Activated CD8-positive, alpha-beta memory T cell treated with anti-CD3 and anti-CD28 coated beads for 24 hours (primary cell): ENCODE measurements around the gene GADD45GIP1.

Experiments
- DNase-seq: peaks from one replicate; pipeline ENCODE4 v3.0.0-alpha.2; 2020

Gene GADD45GIP1

DNA sequence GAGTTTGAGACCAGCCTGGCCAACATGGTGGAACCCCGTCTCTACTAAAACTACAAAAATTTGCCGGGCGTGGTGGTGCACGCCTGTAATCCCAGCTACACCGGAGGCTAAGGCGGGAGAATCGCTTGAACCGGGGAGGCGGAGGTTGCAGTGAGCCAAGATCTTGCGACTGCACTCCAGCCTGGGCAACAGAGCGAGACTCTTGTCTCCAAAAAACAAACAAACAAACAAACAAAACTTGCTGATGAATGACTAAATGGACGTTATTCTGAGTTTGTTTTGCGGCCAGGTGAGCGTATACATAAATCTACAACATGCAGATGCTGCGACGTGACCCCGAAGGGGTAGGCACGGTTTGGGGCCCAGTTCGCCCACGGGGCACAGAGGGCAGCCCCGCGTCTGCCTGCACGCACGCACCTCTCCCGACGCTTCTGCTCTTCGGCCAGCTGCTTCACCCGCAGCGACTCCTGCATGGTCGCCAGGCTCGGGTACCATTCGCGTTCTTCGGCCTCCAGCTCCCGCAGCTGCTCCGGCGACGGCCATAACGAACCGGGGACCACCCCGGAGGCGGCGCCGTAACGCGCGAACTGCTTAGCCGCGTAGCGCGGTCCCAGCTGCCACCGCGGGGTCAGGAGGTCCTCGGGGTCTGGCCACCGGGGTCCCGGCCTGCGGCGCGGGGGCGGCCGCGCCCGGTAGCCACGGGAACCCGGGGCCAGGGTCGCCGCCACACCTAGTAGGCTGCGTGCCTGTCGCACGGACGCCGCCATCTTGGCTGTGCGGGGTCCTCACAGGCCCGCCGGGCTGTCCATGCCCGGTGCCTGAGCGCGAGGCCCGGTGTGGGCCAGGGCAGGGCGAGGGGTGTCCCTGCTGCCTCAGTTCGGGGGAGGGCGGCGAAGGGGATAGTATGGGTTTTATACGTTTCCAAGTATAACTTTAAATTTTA is at the start of gene GADD45GIP1:
Gene GADD45GIP1 (minus strand): TSS at position 778 of the 943 bp plus-strand sequence. CDS start 11 bp downstream, at position 767.
- peak; percentile 94 for DNase-seq

DNA sequence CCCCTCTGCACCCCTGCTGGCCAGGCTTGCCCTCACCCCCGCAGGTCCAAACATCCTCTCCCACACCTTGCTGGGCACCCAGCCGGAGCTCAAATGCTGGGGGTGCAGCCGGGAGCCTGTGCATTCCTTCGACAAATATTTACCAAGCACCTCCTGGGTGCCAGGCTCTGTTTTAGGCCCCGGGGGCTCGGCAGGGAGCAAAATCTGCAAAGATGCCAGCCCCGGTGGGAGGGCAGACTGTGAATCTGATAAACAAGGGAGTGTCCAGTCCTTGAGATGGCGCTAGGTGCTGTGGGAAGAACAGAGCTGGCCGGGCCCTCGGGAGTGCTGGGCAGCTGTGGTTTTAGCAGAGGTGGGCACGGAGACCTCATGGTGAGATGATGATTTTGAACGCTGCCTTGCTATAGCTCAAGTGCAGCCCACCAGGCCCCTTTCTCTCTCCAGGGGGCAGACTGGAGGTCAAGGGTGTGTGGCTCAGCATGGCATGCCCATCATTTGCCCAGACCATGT is 48.9 kb upstream of the GADD45GIP1 start:
- DNase-seq: no peak

DNA sequence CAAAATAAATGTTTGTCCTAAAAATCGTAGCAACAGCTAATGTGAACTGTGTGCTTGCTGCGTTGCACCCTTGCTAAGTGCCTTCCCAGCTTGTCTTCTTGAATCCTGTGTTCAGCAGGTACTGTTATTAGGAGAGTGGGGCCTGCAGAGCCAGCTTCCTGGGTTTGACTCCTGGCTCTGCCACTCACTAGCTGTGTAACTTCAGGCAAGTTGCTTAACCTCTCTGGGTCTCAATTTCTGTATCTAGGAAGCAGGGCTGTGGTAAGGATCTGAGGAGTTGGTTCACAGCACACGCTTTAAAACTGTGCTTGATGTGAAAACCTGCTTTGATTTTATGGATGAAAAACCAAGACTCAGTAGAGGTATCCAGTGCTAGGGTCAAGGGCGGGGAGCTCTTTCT is 48.2 kb upstream of the GADD45GIP1 start:
- no peak for DNase-seq

DNA sequence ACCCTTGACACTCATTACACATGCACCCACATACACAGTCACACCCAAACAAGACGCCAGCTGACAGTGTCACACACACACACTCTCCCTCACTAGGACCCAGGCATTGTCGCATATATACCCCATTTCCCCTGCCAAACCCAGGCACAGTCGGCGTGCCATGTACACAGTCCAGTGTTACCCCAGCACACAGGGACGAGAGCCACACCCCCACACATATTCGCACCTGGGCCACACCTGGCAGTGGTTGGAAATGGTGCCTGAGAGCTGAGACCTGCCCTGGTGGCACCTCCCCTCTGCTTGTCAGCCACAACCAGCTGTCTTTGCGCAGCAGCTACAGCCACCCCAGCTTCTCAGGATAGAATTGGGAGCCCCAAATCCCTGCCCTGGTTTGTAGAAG is 47.2 kb upstream of the GADD45GIP1 start:
- DNase-seq: no peak

DNA sequence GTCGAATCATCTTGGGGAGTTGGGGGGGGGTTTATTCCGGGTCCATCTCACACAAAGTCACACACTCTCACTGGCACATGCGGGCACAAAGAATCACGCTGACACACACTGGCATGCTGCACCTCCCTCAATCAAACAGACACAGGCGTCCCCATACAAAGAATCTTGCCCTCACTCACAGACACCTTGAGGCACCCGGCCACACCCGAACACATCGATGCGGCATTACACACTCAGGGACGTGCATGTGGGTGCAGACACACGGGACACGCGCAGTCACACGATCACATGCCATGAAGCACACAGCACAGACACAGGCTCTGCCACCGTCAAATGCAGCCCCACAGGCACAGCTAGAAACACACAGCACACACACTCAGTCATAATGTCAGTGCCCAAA is 46.1 kb upstream of the GADD45GIP1 start:
- DNase-seq: no peak

DNA sequence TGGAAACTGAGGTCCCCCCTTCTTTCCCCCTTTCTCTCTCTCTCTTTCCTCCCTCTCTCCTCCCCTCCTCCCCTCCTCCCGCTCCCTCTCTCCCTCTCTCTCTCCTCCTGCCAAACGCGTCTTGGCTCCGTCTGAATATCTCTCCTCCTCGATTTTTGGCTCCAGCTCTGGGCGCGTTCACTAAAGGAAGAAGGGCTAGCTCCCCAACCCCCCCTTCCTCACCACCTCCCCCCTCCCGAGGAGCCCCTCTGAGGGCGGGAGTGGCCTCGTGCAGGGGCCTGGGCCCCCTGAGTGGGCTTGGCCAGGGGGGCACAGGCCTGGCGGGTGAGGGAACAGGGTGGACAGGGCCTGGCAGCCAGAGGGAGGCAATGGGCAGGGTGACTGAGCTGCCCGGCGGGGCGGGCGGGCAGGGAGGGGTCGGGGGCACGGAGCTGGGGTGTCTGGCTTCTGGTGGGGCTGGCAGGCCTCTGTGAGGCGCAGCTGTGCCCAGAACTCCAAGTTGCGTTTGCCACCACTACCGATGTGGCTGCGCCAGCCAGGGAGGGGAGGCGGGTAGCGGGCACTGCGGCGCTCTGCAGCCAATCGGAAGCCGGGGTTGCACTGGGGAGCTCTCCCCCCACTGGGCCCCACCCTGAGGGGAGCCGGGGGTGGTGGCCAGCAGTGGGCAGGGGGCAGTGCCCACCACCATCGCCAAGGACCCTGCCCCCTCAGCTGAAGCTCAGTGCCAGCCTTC is 45.3 kb upstream of the GADD45GIP1 start:
- no peak for DNase-seq

DNA sequence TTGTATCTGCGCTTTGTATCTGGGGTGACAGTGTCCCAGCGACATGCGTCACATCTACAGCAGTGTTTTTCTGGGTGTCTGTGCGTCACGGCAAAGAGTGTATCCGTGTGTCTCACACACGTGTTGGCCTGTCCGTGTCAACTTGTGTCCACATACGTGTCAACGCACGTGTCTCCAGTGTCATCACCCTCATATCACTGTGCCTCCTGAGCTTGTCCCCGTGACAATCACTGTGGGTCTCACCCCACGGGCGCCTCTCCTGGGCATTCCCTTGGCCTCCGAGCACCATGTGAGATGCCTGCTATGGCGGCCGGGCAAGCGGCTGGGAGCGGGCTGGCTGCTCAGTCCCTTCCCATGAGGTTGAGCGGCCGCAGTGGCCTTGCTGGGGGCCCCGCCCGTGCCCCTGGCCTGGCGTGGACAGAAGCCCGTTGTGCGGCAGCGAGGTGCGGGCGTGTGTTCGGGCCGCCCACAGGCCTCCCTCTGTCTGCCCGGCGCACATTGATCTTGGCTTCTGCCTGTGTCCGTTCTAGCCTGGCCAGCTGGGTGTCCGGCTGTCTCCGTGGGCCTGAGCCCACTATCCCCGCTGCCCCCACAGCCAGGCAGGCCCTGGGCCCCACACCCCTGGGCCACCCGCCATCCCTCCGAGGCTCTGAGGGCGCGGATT is 44.6 kb upstream of the GADD45GIP1 start:
- no peak for DNase-seq

DNA sequence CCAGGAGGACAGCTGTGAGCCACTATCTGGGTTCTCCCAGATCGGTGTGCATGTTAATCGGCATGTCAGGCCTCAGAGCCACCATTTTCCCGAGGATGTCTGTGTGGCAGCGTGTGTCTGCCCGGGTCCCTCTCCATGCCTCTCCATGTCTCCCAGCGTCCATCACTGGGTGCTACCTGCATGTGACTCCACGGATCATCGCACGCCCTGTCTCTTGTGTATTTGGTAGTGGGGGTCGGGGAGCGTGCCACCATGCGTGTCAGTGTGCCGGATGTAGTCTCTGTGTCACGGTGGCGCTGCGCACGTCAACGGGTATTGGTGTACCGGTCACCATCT is 44.1 kb upstream of the GADD45GIP1 start:
- no peak for DNase-seq

DNA sequence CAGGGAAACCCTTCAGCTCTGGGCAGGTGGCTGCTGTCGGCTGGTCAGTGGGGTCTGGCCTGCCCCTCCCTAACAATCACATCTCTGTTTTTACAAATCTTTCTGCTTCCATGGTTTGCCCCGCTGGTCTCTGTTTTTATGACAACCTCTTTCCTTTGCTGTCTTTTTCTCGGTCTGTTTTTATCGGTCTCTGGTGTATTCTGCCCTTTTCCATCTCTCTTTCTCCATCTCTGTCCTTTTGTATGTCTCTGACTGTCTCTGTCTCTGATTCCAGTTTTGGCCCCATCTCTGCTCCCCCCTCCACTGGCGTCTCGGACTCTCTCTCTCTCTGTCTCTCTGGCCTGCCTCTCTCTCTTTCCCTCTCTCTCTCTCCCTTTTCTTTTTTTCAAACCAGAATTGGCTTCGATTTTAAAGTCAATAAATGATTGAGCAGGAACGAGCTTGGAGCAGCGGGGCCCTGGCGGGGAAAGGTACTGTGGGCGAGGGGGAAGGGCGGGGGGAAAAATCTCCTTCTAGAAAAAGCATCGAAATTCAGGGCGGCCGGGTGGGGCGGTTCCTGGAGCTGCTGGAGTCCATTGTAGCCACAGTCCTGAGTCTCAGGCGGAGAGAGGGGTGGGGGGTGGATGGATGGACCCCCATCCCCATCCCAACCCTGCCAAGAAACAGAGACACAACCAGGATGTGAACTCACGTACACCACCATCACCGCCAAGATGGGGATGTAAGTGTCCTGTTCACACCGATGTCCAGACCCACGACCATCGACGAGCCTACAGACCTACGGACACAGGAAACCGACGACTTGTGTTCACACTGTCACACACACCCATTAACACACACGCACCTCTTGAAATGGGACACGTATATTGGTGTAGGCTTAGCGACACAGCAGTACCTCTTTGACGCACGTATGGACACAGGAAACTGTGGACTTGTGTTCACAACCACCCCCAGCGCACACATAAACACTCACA is 41.2 kb upstream of the GADD45GIP1 start:
- no peak for DNase-seq

DNA sequence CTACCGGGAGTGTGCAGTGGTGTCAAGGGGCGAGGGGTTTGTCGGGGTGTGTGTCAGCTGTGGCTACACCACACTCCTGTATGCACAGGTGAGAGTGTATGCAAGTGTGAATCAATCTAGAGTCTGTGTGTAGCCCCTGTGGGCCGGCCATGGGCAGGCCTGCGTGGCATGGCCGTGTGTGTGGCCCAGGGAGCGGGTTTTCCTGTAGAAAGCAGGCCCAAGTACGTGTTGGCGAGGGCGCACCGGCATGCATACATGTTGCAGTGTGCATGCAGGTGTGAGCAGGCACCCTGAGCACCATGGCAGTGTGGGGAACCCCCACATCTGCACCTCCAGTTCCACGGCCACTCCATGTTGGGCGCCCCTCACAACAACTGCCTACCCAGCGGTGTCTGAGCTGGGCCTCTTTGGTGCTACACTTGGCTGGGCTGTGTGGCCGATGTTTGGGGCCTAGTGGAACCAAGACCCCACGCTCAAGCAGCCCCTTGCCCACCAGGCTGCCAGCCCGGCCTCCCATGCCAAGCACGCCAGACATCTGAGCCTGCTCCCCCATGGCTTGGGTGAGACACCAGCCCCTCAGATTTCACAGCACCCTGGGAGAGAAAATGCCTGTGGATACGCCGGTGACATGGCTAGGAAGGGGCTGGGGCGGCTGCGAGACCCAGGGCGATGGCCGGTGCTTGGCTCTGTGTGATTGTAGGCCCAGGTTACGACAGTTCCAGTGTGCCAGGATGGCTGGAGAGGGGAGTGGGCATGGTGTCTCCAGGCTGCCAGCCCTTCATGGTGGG is 40.4 kb upstream of the GADD45GIP1 start:
- DNase-seq: no peak

DNA sequence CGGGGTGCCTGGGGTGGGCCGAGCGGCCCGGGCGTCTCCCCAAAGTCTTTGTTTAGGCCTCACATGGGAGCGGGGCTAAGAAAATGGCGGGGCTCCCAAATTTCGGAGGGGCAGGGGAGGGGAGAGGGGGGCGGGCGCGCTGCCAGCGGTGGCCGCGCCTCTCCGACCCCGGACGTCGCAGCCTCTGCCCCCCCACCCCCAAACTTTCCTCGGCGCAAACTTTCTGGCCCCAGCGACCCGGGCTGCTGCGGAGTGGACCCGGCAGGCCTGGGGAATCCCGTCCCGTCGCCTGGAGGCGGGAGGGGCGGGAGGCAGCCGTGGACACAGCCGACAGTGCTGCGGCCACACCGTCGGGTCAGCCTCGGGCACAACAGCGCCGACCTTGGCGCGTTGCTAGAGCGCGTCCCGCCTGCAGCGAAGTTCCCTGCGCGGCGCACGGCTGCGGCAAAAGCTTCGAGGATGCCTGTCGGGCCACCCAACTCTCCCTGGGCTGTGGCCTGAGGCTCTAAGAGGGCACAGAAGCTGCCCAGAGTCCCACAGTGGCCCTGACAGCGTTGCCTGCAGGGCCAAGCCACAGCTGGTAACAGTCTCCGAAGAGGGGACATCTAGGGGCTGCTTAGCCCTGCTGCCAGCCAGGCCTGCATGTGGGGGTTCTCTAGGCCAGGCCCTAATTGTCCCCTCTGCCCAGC is 39.5 kb upstream of the GADD45GIP1 start:
- DNase-seq: no peak

DNA sequence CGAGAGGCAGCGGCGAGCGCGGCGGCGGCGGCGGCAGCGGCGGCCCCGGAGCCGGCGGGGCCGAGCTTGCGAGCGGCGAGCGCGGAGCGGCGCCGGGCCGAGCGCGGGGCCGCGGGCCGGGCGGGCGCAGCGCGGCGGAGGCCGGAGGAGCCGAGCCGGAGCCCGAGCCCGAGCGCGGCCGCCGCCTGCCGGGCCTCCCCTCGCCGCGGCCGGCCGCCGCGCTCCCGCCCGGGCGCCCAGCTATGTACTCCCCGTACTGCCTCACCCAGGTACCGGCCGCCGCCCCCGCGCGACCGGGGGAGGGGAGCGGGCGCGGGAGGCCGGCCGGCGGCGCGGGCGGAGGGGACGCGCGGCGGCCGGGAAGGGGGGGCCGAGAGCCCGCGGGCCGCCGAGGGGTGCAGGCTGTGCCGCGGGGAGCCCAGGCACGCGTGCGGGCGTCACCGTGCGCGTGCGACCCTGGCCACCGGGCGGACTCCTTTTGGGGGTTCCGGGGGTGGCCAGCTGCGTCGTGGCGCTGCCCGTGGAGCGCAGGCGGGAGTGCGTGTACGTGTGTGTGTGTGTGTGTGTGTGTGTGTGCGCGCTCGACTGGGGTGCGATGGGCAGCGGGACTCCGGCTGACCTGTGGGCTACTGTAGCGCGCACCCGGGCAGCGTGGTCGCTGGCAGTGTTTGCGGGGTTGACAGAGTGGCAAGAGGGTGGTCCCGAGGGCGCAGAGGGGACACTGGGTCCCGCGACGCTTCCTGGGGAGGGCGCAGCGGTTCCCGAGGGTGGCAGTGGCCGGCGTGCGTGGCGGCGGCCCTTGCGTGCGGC is 38.8 kb upstream of the GADD45GIP1 start:
- DNase-seq: peak; percentile 68

DNA sequence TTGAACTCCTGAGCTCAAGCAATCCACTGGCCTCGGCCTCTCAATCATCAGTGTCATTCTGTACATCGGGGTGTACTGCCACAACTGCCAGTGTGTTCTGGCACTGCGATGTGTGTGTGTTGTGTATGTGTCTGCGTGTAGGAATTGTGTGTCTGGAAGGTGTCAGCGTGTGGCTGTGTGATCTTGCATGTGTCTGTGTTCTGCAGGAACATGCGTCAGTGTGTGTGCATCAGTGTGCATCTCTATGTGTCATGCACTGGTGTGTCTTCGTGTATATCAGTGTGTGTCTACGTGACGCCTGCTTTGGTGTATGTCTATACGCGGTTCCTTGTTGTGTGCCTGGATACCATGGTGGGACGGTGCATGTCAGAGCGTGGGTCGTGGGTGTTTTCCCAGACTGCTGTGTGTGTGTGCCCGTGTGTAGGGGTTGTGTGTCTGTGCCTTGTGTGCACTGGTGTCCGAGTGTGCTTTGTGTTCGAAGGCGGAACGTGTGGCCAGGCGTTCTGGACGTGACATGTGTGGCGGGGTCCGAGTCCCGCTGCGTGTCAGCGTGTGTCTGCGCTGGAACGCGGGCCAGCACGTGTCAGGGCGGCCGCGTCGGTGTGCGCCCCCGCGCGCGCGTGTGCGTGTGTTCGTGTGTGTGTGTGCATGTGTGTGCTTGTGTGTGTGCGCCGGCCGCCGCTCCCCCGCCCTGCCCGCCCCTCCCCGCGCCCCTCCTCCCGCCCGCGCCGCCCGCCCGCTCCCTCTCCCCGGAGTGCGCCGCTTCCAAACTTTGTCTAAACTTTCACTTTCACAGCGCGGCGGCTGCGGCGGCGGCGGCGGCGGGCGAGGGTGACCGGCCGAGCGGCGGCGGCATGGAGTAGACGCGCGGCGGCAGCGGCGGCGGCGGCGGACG is 37.9 kb upstream of the GADD45GIP1 start, which contains the start of gene NFIX:
Gene NFIX (plus strand): TSS at position 775 of the 895 bp plus-strand sequence. CDS start 363 bp downstream, outside the sequence.
- peak; percentile 79 for DNase-seq

DNA sequence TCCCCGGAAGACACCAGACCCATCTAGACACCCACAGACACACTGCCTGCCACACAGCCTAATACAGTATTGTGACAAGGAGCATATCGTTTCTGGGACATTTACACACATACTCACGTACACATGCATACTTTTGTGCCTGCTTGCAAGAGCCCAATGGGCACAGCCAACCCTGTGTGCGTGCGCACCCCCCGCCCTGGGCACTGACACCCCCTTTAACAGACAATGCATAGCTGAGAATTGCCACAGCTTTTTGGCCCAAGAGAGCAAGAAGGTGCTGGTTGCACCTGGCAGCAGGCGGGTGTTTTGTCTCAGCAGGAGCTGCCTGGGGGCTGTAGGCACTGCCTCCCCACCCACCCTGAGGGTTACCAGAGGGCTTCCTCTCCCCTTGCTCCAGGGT is 36.5 kb upstream of the GADD45GIP1 start:
- DNase-seq: no peak

DNA sequence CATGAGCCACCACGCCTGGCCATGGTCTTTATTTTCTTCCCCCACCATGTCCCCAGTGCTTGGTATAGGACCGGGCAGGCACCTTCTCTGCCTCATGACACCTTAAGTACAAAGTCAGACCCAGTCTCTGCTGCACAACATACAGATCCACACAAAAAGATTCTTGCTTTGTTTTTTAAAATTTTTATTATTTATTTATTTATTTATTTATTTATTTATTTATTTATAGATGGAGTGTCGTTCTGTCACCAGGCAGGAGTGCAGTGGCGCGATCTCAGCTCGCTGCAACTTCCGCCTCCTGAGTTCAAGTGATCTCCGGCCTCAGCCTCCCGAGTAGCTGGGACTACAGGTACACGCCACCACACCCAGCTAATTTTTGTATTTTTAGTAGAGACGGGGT is 35.7 kb upstream of the GADD45GIP1 start:
- no peak for DNase-seq

DNA sequence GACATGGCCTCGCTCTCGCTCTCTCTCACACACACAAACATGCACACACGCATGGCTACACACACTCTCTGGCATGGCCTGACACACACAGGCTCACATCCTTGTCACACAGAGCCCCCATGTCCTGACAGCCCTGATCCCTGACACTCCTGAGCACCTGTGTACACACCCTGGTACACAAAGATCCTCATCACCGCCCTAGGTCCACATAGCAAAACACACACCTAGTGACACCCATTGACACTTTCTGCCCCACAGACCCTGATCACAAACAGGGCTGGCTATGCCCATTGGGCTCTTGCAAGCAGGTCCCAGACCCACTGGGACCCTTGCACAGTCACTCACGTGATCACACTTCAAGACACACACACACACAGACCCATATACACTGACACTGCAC is 34.3 kb upstream of the GADD45GIP1 start:
- DNase-seq: no peak

DNA sequence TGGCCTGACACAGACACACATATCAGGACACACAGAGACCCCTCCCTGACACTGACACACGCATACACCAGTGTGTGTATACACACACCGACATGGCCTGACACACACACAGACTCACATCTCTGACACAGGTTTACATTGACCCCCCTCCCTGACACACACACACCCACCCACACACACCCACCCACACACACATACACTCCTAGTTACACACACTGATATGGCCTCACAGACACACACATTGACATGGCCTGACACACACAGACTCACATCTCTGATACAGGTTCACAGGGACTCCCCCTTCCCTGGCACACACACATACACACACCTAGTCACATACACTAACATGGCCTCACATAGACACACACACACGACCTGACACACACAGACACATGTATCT is 33.8 kb upstream of the GADD45GIP1 start:
- DNase-seq: no peak

DNA sequence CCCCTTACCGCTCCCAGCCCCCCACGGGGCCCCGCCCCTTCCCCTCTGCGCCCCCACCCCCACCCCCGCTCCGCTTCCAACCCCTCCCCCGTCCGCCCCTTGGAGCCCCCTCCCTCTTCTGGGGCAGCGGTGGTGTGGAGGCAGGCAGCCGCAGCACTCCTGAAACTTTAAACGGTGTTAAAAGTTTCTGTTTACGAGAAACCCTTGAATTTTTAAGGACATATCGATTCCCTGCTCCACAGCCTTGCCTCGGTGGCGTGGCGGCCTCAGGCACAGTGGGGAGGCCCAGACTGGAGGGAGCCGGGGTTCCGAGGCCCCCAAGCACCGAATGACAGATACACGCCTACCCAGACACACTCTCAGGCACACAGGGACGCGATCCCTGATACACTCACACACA is 33.4 kb upstream of the GADD45GIP1 start:
- no peak for DNase-seq

DNA sequence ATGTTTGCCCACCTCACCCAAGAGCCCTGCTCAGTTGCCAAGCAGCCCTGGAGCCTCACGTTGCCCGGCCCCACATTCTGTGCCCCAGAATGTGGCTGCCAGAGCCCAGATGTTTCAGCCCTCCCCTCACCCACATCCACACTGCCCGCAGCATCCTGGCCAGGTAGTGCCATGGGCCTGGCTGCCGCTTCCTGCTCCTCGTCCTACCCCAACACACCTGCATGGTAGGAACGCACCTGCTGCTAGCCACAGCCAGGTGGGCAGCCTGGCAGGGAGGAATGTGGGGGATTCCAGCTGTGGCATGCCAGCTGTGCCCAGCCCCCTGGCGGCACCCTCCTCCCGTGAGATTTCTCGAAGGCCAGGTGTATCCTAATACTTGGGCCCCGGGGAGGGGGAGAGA is 30.8 kb upstream of the GADD45GIP1 start:
- no peak for DNase-seq
